NCI-H1417 (cell line): ENCODE results near the gene YBEY.

Experiments
- DNase-seq, 3 experiments: peaks; one replicate each; lab custom pipeline; 2025; lab: John Stamatoyannopoulos, UW

The YBEY gene

GRCh38 chr21:46327711-46328110 is 41.6 kb downstream of the YBEY start:
- no peak for DNase-seq

GRCh38 chr21:46328151-46328550 is 42.0 kb downstream of the YBEY start:
- DNase-seq, result no peak

GRCh38 chr21:46329796-46330195 is 43.7 kb downstream of the YBEY start:
- DNase-seq, result no peak

GRCh38 chr21:46334351-46335140 is 48.4 kb downstream of the YBEY start:
- no peak for DNase-seq

GRCh38 chr21:46336603-46337002 is 50.5 kb downstream of the YBEY start:
- no peak for DNase-seq

- no peak for DNase-seq
Observed at GRCh38 chr21:46340998-46341397, 54.9 kb downstream of the YBEY start.

GRCh38 chr21:46344219-46344915 is 58.2 kb downstream of the YBEY start:
- no peak for DNase-seq

- no peak for DNase-seq
Observed at GRCh38 chr21:46345861-46346260, 59.7 kb downstream of the YBEY start.

- DNase-seq, result no peak
Observed at GRCh38 chr21:46346296-46347202, 60.4 kb downstream of the YBEY start.

GRCh38 chr21:46347203-46347550 is 61.0 kb downstream of the YBEY start:
- no peak for DNase-seq
